GM21786 (cell line): ENCODE results near the gene OGFR.

ENCODE experiments used
- ATAC-seq: cut with Tn5 transposase; IDR thresholded peaks from one replicate; pipeline ENCODE4 v1.9.1; 2021; ENCODE audit not compliant: unreplicated experiment

Gene OGFR

GRCh38 chr20:62856931-62857619 is 52.4 kb downstream of the OGFR start:
- ATAC-seq: no peak

DNA sequence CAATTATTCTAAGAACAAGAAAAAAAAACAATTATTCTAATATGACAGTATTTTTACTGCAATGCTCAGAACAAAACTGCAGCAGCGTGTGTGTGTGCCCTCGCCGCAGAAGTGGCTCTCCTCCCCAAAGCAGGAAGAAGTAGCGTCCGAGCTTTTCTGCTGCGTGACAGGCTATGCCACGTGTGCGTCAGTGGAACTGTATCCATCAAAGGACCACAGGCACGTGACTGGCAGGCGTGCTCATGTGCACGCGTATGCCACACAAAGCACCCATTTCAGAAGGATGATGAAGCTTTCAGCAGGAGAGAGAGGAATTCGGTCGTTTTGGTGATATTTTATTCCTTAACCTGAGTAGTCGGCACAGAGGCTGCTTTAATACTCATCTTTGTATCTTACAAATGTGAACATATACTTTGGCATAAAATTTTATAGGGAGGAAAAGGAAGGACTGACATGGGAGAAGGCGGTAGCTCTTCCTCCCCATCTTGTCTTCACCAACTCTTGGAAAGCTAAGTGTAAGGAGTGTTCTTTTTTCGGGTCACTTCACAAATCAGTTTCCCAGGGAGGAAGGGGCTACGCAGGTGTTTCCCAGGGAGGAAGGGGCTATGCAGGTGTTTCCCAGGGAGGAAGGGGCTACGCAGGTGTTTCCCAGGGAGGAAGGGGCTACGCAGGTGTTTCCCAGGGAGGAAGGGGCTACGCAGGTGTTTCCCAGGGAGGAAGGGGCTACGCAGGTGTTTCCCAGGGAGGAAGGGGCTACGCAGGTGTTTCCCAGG is 53.6 kb downstream of the OGFR start:
- no peak for ATAC-seq

GRCh38 chr20:62859721-62860120 is 55.1 kb downstream of the OGFR start:
- no peak for ATAC-seq

DNA sequence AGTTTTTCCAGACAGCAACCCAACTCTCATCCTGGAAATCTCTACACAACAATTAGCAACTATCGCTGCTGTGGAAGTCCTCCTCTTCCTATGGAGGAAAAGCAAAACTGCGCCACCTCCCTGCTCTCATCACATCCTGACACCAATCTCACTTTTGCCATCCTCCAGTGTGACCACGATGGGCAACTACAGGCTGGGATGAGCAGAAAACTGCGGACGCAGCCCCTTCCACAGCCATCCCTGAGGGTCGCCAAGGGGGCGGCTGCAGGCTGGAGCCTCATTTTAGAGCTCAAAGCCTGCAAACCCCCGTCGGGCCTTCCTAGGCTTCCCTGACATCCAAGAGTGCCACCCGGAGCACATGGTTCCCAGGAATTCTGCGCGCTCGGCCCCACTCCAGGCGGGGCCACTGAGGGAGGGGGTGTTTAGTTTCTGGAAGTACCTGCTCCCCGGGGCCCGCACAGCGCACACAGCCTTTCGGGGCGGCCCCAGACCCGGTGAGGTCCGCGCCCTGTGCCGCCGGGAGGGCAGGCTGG is 55.8 kb downstream of the OGFR start:
- no peak for ATAC-seq

DNA sequence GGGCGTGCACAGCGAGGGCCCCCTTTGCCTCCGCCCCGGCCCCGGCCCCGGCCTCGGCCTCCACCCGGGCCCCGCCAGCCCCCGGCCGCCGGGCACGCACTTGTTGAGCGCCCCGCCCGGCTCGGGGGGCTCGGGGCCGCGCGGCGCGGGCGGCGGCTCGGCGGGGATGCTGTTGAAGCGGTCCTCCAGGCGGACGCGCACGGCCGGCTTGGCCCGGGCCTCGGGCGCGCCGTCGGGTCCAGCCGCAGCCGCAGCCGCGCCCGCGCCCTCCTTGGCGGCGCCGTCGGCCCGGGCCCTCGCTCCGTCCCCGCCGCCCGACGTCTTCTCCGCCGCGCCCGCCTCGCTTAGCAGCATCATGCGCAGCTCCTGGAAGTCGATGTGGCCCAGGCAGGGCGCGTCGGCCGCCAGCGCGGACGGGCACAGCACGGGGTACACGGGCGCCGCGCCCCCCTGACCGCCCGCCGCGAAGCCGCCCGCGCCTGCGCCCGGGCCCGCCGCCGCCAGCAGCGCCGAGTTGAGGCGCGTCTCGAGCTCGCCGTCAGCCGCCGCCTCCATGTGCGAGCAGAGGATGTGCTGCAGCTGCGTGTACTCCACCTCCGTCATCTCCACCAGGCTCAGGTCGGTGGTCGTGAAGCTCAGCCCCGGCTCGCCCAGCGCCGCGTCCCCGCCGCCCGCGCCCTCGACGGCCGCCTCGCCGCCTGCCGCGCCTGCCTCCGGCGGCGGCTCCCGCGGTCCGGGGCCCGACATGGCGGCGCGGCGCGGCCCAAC is 56.5 kb downstream of the OGFR start:
- peak; percentile 22 for ATAC-seq

GRCh38 chr20:62861726-62862336 is 57.2 kb downstream of the OGFR start, which contains the start of gene TCFL5:
TSS of gene TCFL5 (minus strand) at chr20:62861822. CDS start at chr20:62861670, 152 bp downstream.
- ATAC-seq: peak; percentile 65
